Measurements from ENCODE around the gene RIN3.

Gene RIN3

DNA sequence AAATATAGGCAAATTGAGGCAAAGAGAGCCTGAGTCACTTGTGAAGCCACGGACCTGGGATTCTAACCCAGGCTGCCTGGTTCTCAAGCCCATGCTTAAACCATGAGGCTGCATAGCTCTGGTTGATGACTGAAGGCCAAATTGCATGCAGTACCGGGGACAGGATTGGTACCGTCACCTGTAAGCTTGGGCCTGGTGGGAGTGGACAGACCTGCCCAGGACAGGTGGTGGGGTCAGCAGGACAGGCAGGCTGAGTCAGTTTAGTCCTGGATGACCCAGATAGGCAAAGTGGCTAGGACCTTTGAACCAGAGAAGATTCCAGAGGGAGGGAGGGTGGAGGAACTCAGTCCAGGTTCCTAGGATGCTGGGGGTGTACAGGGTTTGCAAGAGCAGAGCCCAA lies 25.8 kb downstream of the RIN3 start:
- no peak overlapping the region for H3K4me3 ChIP-seq (ENCODE audit: low read depth, low read length)
- POLR2A ChIA-PET: interaction anchor here (0.6 to 1.6 kb wide), 2 partner anchors 12 to 26 kb away, joined by 5 read pairs; no protein-coding TSS in a partner anchor
- CTCF ChIA-PET: no interaction called here
- DNase-seq (ENCODE audit: low read depth, low spot score): no peak
- TF ChIP-seq, protein P1, sequence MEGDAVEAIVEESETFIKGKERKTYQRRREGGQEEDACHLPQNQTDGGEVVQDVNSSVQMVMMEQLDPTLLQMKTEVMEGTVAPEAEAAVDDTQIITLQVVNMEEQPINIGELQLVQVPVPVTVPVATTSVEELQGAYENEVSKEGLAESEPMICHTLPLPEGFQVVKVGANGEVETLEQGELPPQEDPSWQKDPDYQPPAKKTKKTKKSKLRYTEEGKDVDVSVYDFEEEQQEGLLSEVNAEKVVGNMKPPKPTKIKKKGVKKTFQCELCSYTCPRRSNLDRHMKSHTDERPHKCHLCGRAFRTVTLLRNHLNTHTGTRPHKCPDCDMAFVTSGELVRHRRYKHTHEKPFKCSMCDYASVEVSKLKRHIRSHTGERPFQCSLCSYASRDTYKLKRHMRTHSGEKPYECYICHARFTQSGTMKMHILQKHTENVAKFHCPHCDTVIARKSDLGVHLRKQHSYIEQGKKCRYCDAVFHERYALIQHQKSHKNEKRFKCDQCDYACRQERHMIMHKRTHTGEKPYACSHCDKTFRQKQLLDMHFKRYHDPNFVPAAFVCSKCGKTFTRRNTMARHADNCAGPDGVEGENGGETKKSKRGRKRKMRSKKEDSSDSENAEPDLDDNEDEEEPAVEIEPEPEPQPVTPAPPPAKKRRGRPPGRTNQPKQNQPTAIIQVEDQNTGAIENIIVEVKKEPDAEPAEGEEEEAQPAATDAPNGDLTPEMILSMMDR (IDR thresholded peaks at IDR 0.05; ENCODE audit: insufficient read depth, low read length, missing control alignments): no peak

DNA sequence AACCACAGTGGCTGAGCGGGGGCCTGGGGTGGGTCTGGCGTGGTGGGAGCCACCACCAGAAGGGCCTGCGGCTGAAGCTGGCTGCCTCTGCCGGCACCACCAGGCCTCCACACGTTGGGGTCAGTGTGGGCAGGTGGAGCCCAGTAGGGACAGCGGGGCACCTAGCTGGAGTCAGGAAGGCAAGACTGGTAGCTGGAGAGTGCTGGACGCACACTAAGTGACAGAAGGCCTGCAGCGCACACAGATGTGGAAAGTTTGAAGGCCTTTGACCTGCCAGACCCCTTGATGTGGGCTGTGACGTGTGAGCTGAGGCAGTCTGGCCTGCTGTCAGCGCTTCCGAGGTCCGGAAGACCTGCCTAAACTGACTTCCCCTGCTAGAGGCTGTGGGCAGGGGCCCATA lies 26.3 kb downstream of the RIN3 start:
- H3K4me3 ChIP-seq (ENCODE audit: low read depth, low read length): no peak overlapping the region
- POLR2A ChIA-PET: interaction anchor here (0.6 to 1.6 kb wide), 2 partner anchors 13 to 27 kb away, joined by 5 read pairs; no protein-coding TSS in a partner anchor
- no peak for DNase-seq (ENCODE audit: low read depth, low spot score)
- TF ChIP-seq, protein P1 (IDR thresholded peaks at IDR 0.05; ENCODE audit: insufficient read depth, low read length, missing control alignments): no peak
- CTCF ChIA-PET: interaction anchor here (0.5 kb wide), 1 partner anchor 55 kb away, joined by 3 read pairs; no protein-coding TSS in a partner anchor

DNA sequence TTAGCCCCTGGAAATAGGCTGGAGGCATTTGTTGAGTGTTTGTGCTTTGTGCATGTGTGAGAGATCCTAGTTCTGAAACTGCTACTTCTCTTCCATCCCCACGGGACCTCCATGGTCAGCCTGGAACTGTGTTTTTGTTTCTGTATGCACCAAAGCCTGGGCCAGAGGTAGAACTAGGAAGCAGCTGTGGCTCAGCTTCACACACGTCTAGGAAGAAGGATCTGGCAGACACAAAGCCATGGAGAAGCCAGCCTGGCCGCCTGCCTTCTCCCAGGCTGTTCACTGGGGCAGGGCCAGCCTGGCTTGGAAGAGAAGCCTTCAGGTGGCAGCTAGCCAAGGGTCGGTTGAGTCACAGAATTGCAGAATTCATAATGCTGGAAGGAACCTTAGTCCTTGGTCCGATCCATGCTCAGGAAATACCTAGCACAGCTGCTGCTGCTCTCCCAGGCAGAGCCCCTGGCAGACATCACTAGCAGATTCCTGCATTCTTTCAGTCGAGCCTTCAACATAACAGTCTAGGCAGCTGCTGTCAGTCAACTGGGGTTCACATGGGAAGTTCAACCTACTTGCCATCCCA lies 27.0 kb downstream of the RIN3 start:
- ChIA-PET CTCF (interaction anchor here (0.5 to 1.3 kb wide), 2 partner anchors 54 to 146 kb away, joined by 3 to 4 read pairs; no protein-coding TSS in a partner anchor), POLR2A (interaction anchor here (1.6 kb wide), 1 partner anchor 27 kb away, joined by 5 read pairs; no protein-coding TSS in a partner anchor)
- TF ChIP-seq, protein P1 (IDR thresholded peaks at IDR 0.05; ENCODE audit: insufficient read depth, low read length, missing control alignments): no peak
- H3K4me3 ChIP-seq (ENCODE audit: low read depth, low read length): no peak overlapping the region
- peak; percentile 97 for DNase-seq (ENCODE audit: low read depth, low spot score)

DNA sequence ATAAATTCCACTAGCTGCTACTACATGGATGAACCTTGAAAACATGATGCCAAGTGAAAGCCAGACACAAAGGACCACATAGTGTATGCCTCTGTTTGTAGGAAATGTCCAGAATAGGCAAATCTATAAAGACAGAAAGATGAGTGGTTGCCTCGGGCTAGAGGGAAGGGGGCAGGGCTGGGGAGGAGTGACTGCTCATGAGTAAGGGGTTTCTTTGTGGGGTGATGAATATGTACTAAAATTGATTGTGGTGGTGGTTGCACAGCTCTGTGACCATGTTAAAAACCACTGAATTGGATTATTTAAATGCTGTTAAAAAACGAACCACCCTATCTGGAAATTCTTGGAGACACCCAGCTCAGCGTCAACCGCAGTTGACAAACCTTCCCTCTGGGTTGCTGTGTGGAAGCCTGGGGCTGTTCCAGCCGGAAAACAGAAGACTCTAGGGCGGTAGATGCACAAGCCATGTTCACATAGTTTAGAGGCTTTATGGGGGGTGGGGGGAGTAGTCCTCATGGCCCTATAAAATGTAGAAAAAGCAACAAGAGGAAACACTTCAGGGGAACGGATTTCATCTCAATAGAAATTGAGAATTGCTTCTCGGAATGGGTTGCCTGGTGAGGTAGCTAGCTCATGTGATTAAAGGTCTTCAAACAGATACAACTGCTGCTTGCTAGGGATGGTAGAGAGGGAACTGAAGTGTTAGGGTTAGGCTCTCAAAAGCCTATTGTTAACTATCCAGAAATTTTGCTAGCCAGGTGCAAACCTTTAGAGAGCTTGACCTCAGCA lies 29.4 kb downstream of the RIN3 start:
- TF ChIP-seq, protein P1 (IDR thresholded peaks at IDR 0.05; ENCODE audit: insufficient read depth, low read length, missing control alignments): no peak
- no peak for DNase-seq (ENCODE audit: low read depth, low spot score)
- ChIA-PET POLR2A (no interaction called here), CTCF (interaction anchor here (0.6 to 1.1 kb wide), 2 partner anchors 17 to 412 kb away, joined by 3 to 4 read pairs; no protein-coding TSS in a partner anchor)
- H3K4me3 ChIP-seq (ENCODE audit: low read depth, low read length): no peak overlapping the region

DNA sequence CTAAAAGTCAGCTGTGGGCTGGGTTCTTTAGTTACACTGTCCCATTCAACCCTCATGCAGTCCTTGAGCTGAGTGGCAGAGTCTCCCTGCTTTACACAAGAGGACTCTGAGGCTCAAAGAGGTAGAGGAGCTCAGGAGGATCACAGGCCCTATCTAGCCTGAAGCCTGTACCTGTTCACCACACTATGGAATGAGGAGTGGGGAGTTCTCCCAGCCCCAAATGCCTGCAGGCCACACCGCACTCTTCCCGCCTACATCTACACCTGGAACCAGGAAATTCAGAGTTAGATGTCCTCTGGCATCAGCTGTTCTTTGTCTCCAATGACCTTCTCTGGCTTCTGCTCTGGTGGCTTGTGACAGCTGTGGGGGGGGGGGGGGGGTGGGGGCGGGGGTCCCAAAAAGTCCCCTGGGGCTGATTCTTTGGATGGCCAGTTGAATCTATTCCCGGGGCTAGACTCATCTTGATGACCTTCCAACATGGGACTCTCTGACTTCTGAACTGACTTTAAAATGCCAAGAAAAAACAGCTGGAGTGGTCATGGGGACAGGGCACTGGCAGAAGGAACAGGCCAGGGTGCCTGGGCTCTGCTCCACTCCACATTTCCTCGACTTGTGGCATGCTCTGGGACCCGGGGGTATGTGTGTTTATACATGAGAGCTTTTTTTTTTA lies 30.6 kb downstream of the RIN3 start:
- CTCF ChIA-PET: interaction anchor here (1.1 kb wide), 1 partner anchor 9 kb away, joined by 3 read pairs; no protein-coding TSS in a partner anchor
- H3K4me3 ChIP-seq (ENCODE audit: low read depth, low read length): no peak overlapping the region
- DNase-seq (ENCODE audit: low read depth, low spot score): no peak
- POLR2A ChIA-PET: interaction anchor here (0.6 kb wide), 1 partner anchor 11 kb away, joined by 3 read pairs; no protein-coding TSS in a partner anchor
- TF ChIP-seq, protein P1 (IDR thresholded peaks at IDR 0.05; ENCODE audit: insufficient read depth, low read length, missing control alignments): no peak
